Spleen (tissue), 11 donors: ENCODE results near the gene GOLGA3. TPM values are rescaled to one million over a fixed set of nuclear protein-coding genes. Genes with fewer than 3 reads are reported as not detected.

Experiments
- DNase-seq: peaks from one replicate; pipeline ENCODE4 v3.0.0-alpha.2; 2020
- H3K27ac ChIP-seq, 8 donors: fragments of 200-600 bp; sonication (generic) in 7 of 8; 1 replicate in 4 of 8; 2 replicates in 4 of 8; pipeline versions ENCODE4 v1.5.0 to v1.8.0; 2016 to 2021; ENCODE audit warnings: inconsistent platforms in 4 of 8, mild to moderate bottlenecking in 4 of 8, moderate library complexity in 1 of 8
- H3K27me3 ChIP-seq, 7 donors: fragments of 200-600 bp; sonication (generic) in 6 of 7; replicated peaks in 1 of 7; 1 replicate in 4 of 7; 2 replicates in 3 of 7; pipeline versions ENCODE4 v1.5.0 to v1.8.0; 2016 to 2021; ENCODE audit warnings: inconsistent platforms in 3 of 7, mild to moderate bottlenecking in 1 of 7
- H3K36me3 ChIP-seq, 6 donors: fragments of 200-600 bp; sonication (generic) in 5 of 6; 1 replicate in 4 of 6; 2 replicates in 2 of 6; pipeline versions ENCODE4 v1.5.0 to v1.8.0; 2016 to 2021; ENCODE audit warnings: inconsistent platforms in 2 of 6
- H3K4me1 ChIP-seq, 6 donors: fragments of 200-600 bp; sonication (generic) in 5 of 6; 1 replicate in 3 of 6; 2 replicates in 3 of 6; pipeline versions ENCODE4 v1.5.0 to v1.8.0; 2016 to 2021; ENCODE audit warnings: inconsistent platforms in 3 of 6
- H3K4me3 ChIP-seq, 8 donors: fragments of 200-600 bp; sonication (generic) in 7 of 8; 1 replicate in 4 of 8; 2 replicates in 4 of 8; pipeline versions ENCODE4 v1.5.0 to v1.8.0; 2016 to 2021; ENCODE audit warnings: inconsistent platforms in 4 of 8, mild to moderate bottlenecking in 4 of 8, moderate library complexity in 2 of 8
- H3K9me3 ChIP-seq, 8 donors: fragments of 200-600 bp; sonication (generic) in 7 of 8; 1 replicate in 4 of 8; 2 replicates in 4 of 8; pipeline versions ENCODE4 v1.5.0 to v1.8.0; 2016 to 2021; ENCODE audit warnings: inconsistent platforms in 4 of 8
- CTCF ChIP-seq, 11 experiments: fragments of 200-600 bp in 7 of 11; fragments of 450-650 bp in 4 of 11; sonication (generic) in 4 of 11; IDR thresholded peaks in 8 of 11; conservative IDR thresholded peaks in 3 of 11; 1 replicate in 7 of 11; 2 replicates in 4 of 11; pipeline versions ENCODE4 v1.4.0 to v1.8.0; 2016 to 2021; ENCODE audit warnings: antibody characterized with exemption in 11 of 11, inconsistent platforms in 4 of 11, mild to moderate bottlenecking in 1 of 11
- POLR2A ChIP-seq, 3 donors: fragments of 450-650 bp; IDR thresholded peaks; one replicate each; pipeline ENCODE4 v1.5.1; 2017; ENCODE audit warnings: antibody characterized with exemption in 3 of 3, mild to moderate bottlenecking in 1 of 3
- POLR2AphosphoS5 ChIP-seq, 3 donors: sonication (generic); formaldehyde crosslinking; IDR thresholded peaks; one replicate each; pipeline ENCODE4 v1.5.1; 2017; ENCODE audit warnings: antibody characterized with exemption in 3 of 3
- WGBS, 5 donors: extraction: QIAGEN DNeasy Blood & Tissue Kit in 3 of 5; methylation state at CpG; one replicate each; pipeline versions ENCODE4 v1.1.5 to v1.1.7; 2013 to 2018; 5-methylcytosine and 5-hydroxymethylcytosine counted together
- intact Hi-C: fragments of 100-400 bp; cut with DNase I; formaldehyde crosslinking; loops from one replicate; pipeline ENCODE4 v1.15.0; 2023; ENCODE audit warnings: low total_unique reads
- polyA plus RNA-seq, 3 donors: library from polyadenylated mRNA; stranded (reverse); fragments of 200-250 nt; gene quantifications; one replicate each; pipeline ENCODE4 v1.2.1, GENCODE V29; 2013
- total RNA-seq, 7 donors: library from RNA; depleted of rRNA in 3 of 7; stranded (reverse); fragments of >200 nt in 3 of 7; fragmentation: NEBNext Ultra II Directional in 4 of 7; extraction: Animal tissue kit (Norgen Biotek cat#: 25700) in 4 of 7; gene quantifications; one replicate each; pipeline versions ENCODE4 v1.1.0 to v1.2.1, GENCODE V29; 2016 to 2021
- donor health status: healthy with polysubstance abuse.
- donor health status: DM: no; HTN: no; CAD: no; lungs with moderate emphysema.
- donor health status: DM: no; HTN: no; CAD: no.
- donor health status: Bipolar disorder and iron deficiency.
- donor health status: healthy.
- donor health status: DM: no; HTN: no; CAD: no.
- donor health status: DM: yes; HTN: yes; CAD: no.

Gene GOLGA3
- total and polyA plus RNA-seq, 10 donors: 6.8 to 80.9 (median 52.0) TPM

GRCh38 chr12:132787877-132788276 is 40.8 kb downstream of the GOLGA3 start:
- 94 to 98% (median 96%) methylated on average over 14 to 15 of the region's 15 CpGs for WGBS, 5 donors
- no peak overlapping the region for H3K4me3 ChIP-seq
- no peaks in the 10 kb centered on the region for H3K9me3 ChIP-seq
- peaks cover 0 to 100% (median 78%) of the 10 kb centered on the region in 6 donors for H3K36me3 ChIP-seq
- H3K27ac ChIP-seq: no peak overlapping the region
- no peaks in the 10 kb centered on the region for H3K27me3 ChIP-seq
- DNase-seq: no peak
- H3K4me1 ChIP-seq: no peaks in the 10 kb centered on the region
- TF ChIP-seq POLR2A (IDR thresholded peaks at IDR 0.05): no peak
- no peak for TF ChIP-seq CTCF (IDR thresholded peaks at IDR 0.05 in 8 of 11, conservative IDR thresholded peaks at IDR 0.05 in 3 of 11)
- no peak for TF ChIP-seq POLR2AphosphoS5 (IDR thresholded peaks at IDR 0.05)
- intact Hi-C loops: no loop called here

GRCh38 chr12:132786192-132786591 is 42.5 kb downstream of the GOLGA3 start:
- WGBS, 5 donors: 92 to 97% (median 94%) methylated on average over 11 to 21 of the region's 21 CpGs
- Histone ChIP-seq H3K4me1 (no peaks in the 10 kb centered on the region), H3K27me3 (no peaks in the 10 kb centered on the region), H3K4me3 (no peak overlapping the region), H3K27ac (no peak overlapping the region), H3K36me3 (peaks cover 0 to 100% (median 89%) of the 10 kb centered on the region in 6 donors), H3K9me3 (no peaks in the 10 kb centered on the region)
- no peak for DNase-seq
- peak in 1 of 3 donors; percentile 24 for TF ChIP-seq POLR2AphosphoS5 (IDR thresholded peaks at IDR 0.05)
- TF ChIP-seq POLR2A (IDR thresholded peaks at IDR 0.05): no peak
- no peak for TF ChIP-seq CTCF (IDR thresholded peaks at IDR 0.05 in 8 of 11, conservative IDR thresholded peaks at IDR 0.05 in 3 of 11)
- intact Hi-C loops: no loop called here

- no peak for DNase-seq
- no peak overlapping the region for H3K27ac ChIP-seq
- no peak overlapping the region for H3K4me3 ChIP-seq
- WGBS, 5 donors: 84 to 95% (median 90%) methylated on average over 9 of the region's 9 CpGs
- TF ChIP-seq POLR2A (IDR thresholded peaks at IDR 0.05) (no peak), POLR2AphosphoS5 (IDR thresholded peaks at IDR 0.05) (no peak), CTCF (IDR thresholded peaks at IDR 0.05 in 8 of 11, conservative IDR thresholded peaks at IDR 0.05 in 3 of 11) (no peak)
- H3K36me3 ChIP-seq: peaks cover 3 to 100% (median 92%) of the 10 kb centered on the region in 6 donors
- intact Hi-C loops: no loop called here
- no peaks in the 10 kb centered on the region for H3K4me1 ChIP-seq
- no peaks in the 10 kb centered on the region for H3K9me3 ChIP-seq
- no peaks in the 10 kb centered on the region for H3K27me3 ChIP-seq
Measured at GRCh38 chr12:132784580-132784979, 44.1 kb downstream of the GOLGA3 start.

GRCh38 chr12:132783917-132784531 is 44.6 kb downstream of the GOLGA3 start:
- DNase-seq: no peak
- peak in 2 of 3 donors; percentile 6 to 45 for TF ChIP-seq POLR2AphosphoS5 (IDR thresholded peaks at IDR 0.05)
- no peak for TF ChIP-seq CTCF (IDR thresholded peaks at IDR 0.05 in 8 of 11, conservative IDR thresholded peaks at IDR 0.05 in 3 of 11)
- 80 to 87% (median 81%) methylated on average over 20 to 22 of the region's 22 CpGs for WGBS, 5 donors
- Histone ChIP-seq H3K27me3 (no peaks in the 10 kb centered on the region), H3K9me3 (no peaks in the 10 kb centered on the region), H3K36me3 (peaks cover 3 to 100% (median 92%) of the 10 kb centered on the region in 6 donors), H3K4me3 (no peak overlapping the region), H3K4me1 (no peaks in the 10 kb centered on the region), H3K27ac (no peak overlapping the region)
- intact Hi-C loops: no loop called here
